Measurements from ENCODE around the gene KCNH3. TPM values are rescaled to one million over a fixed set of nuclear protein-coding genes. Genes with fewer than 3 reads are reported as not detected.
A peak's percentile ranks its signal among the peaks of the same experiment; 100 is the strongest.
"Not testable (repeated sequence)": the region's sequence is repeated elsewhere in the genome, so short reads cannot be mapped to it uniquely, and the experiment has no call there.

KCNH3 gene
- total RNA-seq, 1 experiment from 2014 or later: not detected

DNA sequence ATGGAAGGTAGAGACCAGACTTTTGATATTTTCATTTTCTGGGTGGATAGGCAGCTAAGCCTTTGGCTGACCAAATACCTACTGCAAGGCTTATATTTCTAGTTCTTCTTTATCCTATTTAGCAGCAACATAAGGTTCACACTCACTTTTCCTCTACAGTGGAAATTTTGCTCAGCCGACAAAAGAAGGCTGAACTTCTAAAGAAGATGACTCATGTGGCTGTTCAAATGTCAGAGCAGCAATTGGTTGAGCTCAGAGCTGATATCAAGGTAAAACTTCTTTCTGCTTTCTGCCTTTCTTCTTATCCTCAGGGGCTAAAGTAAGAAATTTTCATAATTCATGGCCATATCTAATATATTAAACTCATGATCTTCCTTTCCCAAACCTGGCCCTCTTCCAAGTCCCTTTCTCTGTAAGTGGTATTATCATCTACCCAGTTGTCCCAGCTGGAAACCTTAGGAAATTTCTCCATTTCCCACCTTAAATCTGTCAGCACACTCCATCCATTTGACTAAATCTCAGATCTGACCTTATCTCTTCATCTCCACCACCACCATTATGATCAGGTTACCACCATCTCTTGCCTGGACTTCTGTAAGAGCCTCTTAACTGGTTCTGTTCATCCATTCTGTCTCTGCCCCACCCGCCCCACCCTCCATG is 19.8 kb upstream of the KCNH3 start:
- DNase-seq: no peak
- H3K4me3 ChIP-seq: no peak overlapping the region
- H3K36me3 ChIP-seq: peaks cover 5% of the 10 kb centered on the region
- no peaks in the 10 kb centered on the region for H3K27me3 ChIP-seq
- H3K9me3 ChIP-seq: no peaks in the 10 kb centered on the region

- H3K36me3 ChIP-seq: peaks cover 5% of the 10 kb centered on the region
- no peak overlapping the region for H3K4me3 ChIP-seq
- no peak for DNase-seq
- H3K27me3 ChIP-seq: no peaks in the 10 kb centered on the region
- H3K9me3 ChIP-seq: no peaks in the 10 kb centered on the region
These were observed 19.3 kb upstream of the KCNH3 start for GRCh38 chr12:49519574-49519936.

- H3K36me3 ChIP-seq: peaks cover 19% of the 10 kb centered on the region
- H3K9me3 ChIP-seq: no peaks in the 10 kb centered on the region
- no peaks in the 10 kb centered on the region for H3K27me3 ChIP-seq
- H3K4me3 ChIP-seq: no peak overlapping the region
- no peak for DNase-seq
These were observed 17.4 kb upstream of the KCNH3 start for GRCh38 chr12:49521389-49521788.

- peak; percentile 59 for DNase-seq
These were observed 14.0 kb upstream of the KCNH3 start for GRCh38 chr12:49524660-49525324.

DNA sequence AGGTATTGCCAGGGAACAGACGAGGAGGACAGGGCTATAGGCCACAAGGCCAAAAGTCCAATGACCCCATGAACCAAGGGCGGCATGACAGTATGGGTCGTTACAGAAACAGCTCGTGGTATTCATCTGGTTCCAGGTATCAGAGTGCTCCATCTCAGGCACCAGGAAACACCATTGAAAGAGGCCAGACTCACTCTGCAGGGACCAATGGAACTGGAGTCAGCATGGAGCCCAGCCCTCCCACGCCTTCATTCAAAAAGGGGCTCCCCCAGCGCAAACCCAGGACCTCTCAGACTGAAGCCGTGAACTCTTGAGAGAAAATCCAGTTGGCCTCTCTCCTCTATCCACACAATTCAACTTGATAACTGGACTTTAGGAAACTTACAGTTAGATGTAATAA is 12.9 kb upstream of the KCNH3 start:
- Histone ChIP-seq H3K27me3 (no peaks in the 10 kb centered on the region), H3K9me3 (no peaks in the 10 kb centered on the region), H3K4me3 (no peak overlapping the region), H3K36me3 (peaks cover 22% of the 10 kb centered on the region)
- no peak for DNase-seq

More at GRCh38 chr12:49524660-49525324, 14.0 kb upstream of the KCNH3 start:
- H3K4me3 ChIP-seq: no peak overlapping the region
- peaks cover 22% of the 10 kb centered on the region for H3K36me3 ChIP-seq
- no peaks in the 10 kb centered on the region for H3K9me3 ChIP-seq
- no peaks in the 10 kb centered on the region for H3K27me3 ChIP-seq

GRCh38 chr12:49527361-49528130 is 11.3 kb upstream of the KCNH3 start:
- no peaks in the 10 kb centered on the region for H3K27me3 ChIP-seq
- H3K9me3 ChIP-seq: no peaks in the 10 kb centered on the region
- no peak overlapping the region for H3K4me3 ChIP-seq
- peaks cover 21% of the 10 kb centered on the region for H3K36me3 ChIP-seq
- no peak for DNase-seq

- Histone ChIP-seq H3K27me3 (no peaks in the 10 kb centered on the region), H3K4me3 (no peak overlapping the region), H3K36me3 (peaks cover 16% of the 10 kb centered on the region), H3K9me3 (no peaks in the 10 kb centered on the region)
- DNase-seq: no peak
These were observed 9.4 kb upstream of the KCNH3 start for GRCh38 chr12:49529414-49529813.

GRCh38 chr12:49531745-49532144 is 7.1 kb upstream of the KCNH3 start:
- H3K27me3 ChIP-seq: no peaks in the 10 kb centered on the region
- H3K9me3 ChIP-seq: no peaks in the 10 kb centered on the region
- H3K36me3 ChIP-seq: no peaks in the 10 kb centered on the region
- no peak for DNase-seq
- no peak overlapping the region for H3K4me3 ChIP-seq

DNA sequence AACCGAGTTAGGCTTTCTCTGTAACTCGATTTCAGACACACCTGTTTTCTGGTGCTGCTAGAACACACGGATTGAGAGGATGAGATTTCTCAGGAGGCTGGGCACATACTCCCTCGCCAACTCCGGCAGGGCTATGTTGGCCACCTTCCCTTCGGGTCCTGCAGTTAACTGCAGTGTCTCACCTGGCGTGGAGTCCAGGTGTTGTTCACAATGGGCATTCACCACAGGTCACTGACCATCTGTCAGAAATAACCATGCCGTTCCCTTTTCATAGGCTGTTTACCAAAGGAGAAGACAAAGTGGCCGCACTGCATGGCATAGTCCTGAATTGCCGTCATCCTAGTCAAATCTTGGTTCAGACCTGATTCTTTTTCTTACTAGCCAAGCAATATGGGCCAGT is 5.5 kb upstream of the KCNH3 start:
- H3K4me3 ChIP-seq: no peak overlapping the region
- peaks cover 3% of the 10 kb centered on the region; the same call in 1 of the 2 replicates for H3K27me3 ChIP-seq
- H3K36me3 ChIP-seq: no peaks in the 10 kb centered on the region
- no peaks in the 10 kb centered on the region for H3K9me3 ChIP-seq
- no peak for DNase-seq

GRCh38 chr12:49534122-49534521 is 4.7 kb upstream of the KCNH3 start:
- not testable (repeated sequence) for H3K27me3 ChIP-seq, DNase-seq, H3K36me3 ChIP-seq, H3K4me3 ChIP-seq, H3K9me3 ChIP-seq

DNA sequence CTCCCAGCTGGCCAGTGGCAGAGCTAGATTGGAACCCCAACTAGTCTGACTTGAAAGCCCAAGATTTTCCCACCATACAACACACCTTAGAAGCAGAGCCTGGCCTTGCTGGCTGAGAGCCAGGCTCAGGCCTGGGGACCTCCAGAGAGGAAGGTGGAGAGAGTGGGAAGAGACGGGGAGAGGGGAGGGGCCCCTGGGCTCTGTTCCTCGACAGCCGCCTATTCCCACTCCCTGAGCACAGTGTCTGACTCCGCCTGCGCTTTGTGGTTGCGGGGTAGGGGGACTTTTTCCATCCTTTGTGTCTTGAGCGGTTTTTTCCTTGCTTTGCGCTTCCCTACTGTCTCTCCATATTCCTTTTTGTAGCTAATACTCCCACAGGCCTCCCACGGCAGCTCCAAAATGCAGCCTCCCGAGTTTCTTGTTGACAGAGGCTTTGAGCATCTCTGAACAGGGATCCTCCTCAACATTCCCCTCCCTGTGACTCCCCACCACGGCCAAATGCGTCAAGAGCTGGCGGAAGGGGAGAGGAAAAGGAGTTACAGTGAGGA is 4.0 kb upstream of the KCNH3 start:
- no peak overlapping the region for H3K4me3 ChIP-seq
- no peaks in the 10 kb centered on the region for H3K9me3 ChIP-seq
- DNase-seq: no peak

GRCh38 chr12:49535921-49536525 is 2.8 kb upstream of the KCNH3 start:
- Histone ChIP-seq H3K9me3 (no peaks in the 10 kb centered on the region), H3K4me3 (no peak overlapping the region), H3K27me3 (peaks cover 13% of the 10 kb centered on the region), H3K36me3 (no peaks in the 10 kb centered on the region)
- peak; percentile 41 for DNase-seq

More for the DNA sequence above, 4.0 kb upstream of the KCNH3 start:
- no peaks in the 10 kb centered on the region for H3K36me3 ChIP-seq
- peaks cover 12% of the 10 kb centered on the region for H3K27me3 ChIP-seq

GRCh38 chr12:49536526-49537071 is 2.2 kb upstream of the KCNH3 start:
- Histone ChIP-seq H3K4me3 (no peak overlapping the region), H3K27me3 (peaks cover 13% of the 10 kb centered on the region), H3K9me3 (no peaks in the 10 kb centered on the region), H3K36me3 (no peaks in the 10 kb centered on the region)
- no peak for DNase-seq

- no peak for DNase-seq
- peaks cover 13% of the 10 kb centered on the region for H3K27me3 ChIP-seq
- H3K4me3 ChIP-seq: no peak overlapping the region
- H3K36me3 ChIP-seq: no peaks in the 10 kb centered on the region
- no peaks in the 10 kb centered on the region for H3K9me3 ChIP-seq
These were observed 1.5 kb upstream of the KCNH3 start for GRCh38 chr12:49537231-49537751.

- no peaks in the 10 kb centered on the region for H3K9me3 ChIP-seq
- H3K4me3 ChIP-seq: peak overlapping the region; percentile 4; the same call in 1 of the 2 replicates
- peaks cover 13% of the 10 kb centered on the region for H3K27me3 ChIP-seq
- H3K36me3 ChIP-seq: no peaks in the 10 kb centered on the region
- no peak for DNase-seq
These were observed 899 bp upstream of the KCNH3 start for GRCh38 chr12:49537752-49538509.
